Activated CD4-positive, alpha-beta T cell treated with anti-CD3 and anti-CD28 coated beads, Interleukin-2, amount 10 ng/mL, durations not matched to agents 24 days and 14 days (primary cell): ENCODE measurements around the gene CELSR1. TPM values are rescaled to one million over a fixed set of nuclear protein-coding genes. Genes with fewer than 3 reads are reported as not detected.

Experiments used
- DNase-seq: peaks from one replicate; pipeline ENCODE4 v3.0.0; 2022
- H3K27ac Mint-ChIP-seq: one replicate; pipeline ENCODE4 v1.8.0; 2022; ENCODE audit warnings: mild to moderate bottlenecking, mixed read lengths
- H3K27me3 Mint-ChIP-seq: one replicate; pipeline ENCODE4 v1.8.0; 2022; ENCODE audit warnings: mixed read lengths
- H3K36me3 Mint-ChIP-seq: one replicate; pipeline ENCODE4 v1.8.0; 2022; ENCODE audit warnings: low read depth, mild to moderate bottlenecking, mixed read lengths
- H3K4me1 Mint-ChIP-seq: one replicate; pipeline ENCODE4 v1.8.0; 2021; ENCODE audit warnings: mixed read lengths
- H3K4me3 Mint-ChIP-seq: one replicate; pipeline ENCODE4 v1.8.0; 2022; ENCODE audit warnings: mild to moderate bottlenecking, moderate library complexity, mixed read lengths
- H3K9me3 Mint-ChIP-seq: one replicate; pipeline ENCODE4 v1.8.0; 2021; ENCODE audit warnings: mixed read lengths
- intact Hi-C: fragments of 100-400 bp; cut with micrococcal nuclease; formaldehyde crosslinking; loops from one replicate; pipeline ENCODE4 v1.15.1; 2023
- total RNA-seq: library from RNA; stranded (reverse); gene quantifications from 2 replicates; pipeline ENCODE4 v1.2.3, GENCODE V29; 2022

CELSR1 gene
- total RNA-seq, 1 donor from 2014 or later = 0.37 TPM

DNA sequence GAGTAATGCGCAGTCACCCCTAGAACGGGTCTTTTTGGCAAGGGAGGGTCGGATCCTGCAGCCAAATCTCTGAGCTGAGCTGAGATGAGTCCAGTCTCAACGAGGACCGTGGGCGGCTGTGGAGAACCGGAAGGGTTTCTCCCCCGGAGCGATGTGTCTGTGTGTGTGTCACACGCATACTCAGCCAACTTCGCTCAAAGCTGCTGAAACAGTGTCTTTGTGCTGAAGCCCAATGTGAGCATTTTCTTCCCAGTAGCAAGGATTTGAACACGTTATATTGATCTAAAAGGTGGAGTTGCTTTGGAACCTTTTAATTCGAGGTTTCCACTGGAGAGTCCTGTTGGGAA, 1.4 kb upstream of the CELSR1 start:
- DNase-seq = no peak
- Mint-ChIP-seq H3K4me1 (peaks cover 8% of the 10 kb centered on the region), H3K27ac (peak overlapping the region; percentile 37), H3K36me3 (no peaks in the 10 kb centered on the region), H3K9me3 (no peaks in the 10 kb centered on the region), H3K4me3 (peak overlapping the region; percentile 55), H3K27me3 (peaks cover 40% of the 10 kb centered on the region)
- intact Hi-C loops = no loop called here

GRCh38 chr22:46537946-46538813, 760 bp upstream of the CELSR1 start:
- intact Hi-C loops = no loop called here
- Mint-ChIP-seq H3K36me3 (no peaks in the 10 kb centered on the region), H3K27ac (peak overlapping the region; percentile 37), H3K9me3 (no peaks in the 10 kb centered on the region), H3K27me3 (peaks cover 39% of the 10 kb centered on the region), H3K4me3 (peak overlapping the region; percentile 55), H3K4me1 (peaks cover 8% of the 10 kb centered on the region)
- no peak for DNase-seq

DNA sequence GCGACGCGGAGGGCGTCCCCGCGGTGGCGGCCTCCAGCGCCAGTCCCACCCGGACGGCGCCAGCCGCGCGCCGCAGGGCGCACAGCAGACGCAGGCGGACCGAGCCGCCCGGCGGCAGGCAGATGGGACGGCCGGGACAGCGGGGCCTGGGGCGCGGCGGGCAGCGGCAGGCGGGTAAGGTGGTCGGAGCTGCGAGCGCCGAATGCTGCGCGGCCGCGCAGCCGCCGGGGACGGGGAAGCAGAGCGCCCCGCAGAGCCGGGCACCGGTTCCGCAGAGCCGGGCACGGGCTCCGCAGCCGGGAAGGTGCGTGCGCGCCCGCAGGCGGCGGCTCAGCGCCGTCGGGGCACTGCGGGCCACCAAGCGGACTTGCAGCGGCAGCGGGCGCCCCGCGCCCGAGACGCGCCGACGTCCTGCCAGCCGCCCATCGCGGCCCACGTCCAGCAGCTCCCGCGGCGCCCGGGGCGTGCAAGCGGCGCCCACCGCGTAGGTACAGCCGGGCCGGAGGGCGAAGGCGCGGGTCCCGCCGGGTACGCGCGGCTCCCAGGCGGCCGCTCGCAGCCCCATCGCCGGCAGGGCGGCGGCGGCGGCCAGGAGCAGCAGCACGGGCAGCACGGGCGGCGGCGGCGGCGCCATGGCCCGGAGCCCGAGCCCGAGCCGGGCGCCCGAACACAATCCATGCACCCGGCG, 739 bp downstream of the CELSR1 start:
- Mint-ChIP-seq H3K4me3 (no peak overlapping the region), H3K36me3 (no peaks in the 10 kb centered on the region), H3K27ac (no peak overlapping the region), H3K4me1 (peaks cover 8% of the 10 kb centered on the region), H3K9me3 (no peaks in the 10 kb centered on the region), H3K27me3 (peaks cover 37% of the 10 kb centered on the region)
- intact Hi-C loops = no loop called here
- DNase-seq = no peak

DNA sequence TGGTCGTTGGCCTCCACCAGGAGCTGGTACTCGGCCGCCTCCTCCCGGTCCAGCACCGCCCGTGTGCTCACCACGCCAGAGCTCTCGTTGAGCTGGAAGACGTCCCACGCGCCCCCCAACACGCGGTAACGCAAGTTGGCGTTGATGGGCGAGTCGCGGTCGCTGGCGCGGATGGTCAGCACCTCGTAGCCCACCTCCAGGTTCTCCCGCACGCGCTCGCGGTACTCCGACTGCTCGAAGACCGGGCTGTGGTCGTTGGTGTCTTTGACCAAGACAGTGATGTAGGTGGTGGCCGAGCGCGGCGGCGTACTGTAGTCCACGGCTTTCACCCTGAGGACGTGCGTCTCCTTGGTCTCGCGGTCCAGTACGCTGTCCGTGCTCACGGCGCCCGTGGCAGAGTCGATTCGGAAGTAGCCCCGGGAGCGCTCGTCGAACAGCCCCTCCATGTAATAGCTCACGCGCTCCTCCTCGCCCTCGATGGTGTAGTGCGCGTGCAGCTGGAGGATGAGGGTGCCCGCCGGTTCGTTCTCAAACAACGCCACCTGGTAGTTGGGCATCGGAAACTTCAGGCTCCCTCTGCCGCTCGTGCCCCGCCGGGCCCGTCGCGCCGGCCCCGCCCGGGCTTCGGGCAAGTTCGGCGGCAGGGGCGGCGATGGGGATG, 1.4 kb downstream of the CELSR1 start:
- Mint-ChIP-seq H3K36me3 (no peaks in the 10 kb centered on the region), H3K9me3 (no peaks in the 10 kb centered on the region), H3K27me3 (peaks cover 36% of the 10 kb centered on the region), H3K4me1 (peaks cover 8% of the 10 kb centered on the region), H3K27ac (no peak overlapping the region), H3K4me3 (peak overlapping the region; percentile 12)
- intact Hi-C loops = no loop called here
- DNase-seq = no peak

DNA sequence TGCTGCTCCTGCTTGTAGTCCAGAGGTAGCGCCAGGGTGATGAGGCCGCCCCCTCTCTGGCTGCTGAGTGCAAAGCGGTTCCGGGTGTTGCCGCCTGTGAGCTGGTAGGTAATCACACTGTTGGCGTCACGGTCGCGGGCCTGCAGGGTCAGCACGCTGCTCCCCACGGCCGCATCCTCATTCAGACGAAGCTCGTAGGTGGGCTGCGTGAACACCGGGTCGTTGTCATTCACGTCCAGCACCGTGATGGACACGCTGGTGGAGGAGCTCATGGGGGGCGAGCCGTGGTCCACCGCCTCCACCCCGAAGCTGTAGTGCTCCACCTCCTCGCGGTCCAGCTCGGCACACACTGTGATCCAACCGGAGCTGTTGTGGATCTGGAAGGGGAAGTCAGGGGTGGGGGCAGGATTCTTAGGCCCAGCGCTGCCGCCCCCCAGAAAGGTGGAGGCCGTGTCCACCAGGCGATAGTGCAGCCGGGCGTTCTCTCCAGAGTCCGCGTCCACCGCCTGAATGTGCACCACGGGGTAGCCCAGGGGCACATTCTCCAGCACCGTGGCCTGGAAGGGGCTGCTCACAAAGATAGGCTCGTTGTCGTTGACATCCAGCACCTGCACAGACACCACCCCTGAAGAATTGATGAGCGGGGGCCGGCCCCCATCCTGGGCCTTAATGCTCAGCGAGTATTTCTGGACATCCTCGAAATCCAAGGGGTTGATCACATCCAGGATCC, 2.4 kb downstream of the CELSR1 start:
- Mint-ChIP-seq H3K27ac (no peak overlapping the region), H3K9me3 (no peaks in the 10 kb centered on the region), H3K27me3 (peaks cover 28% of the 10 kb centered on the region), H3K4me1 (peaks cover 8% of the 10 kb centered on the region), H3K36me3 (no peaks in the 10 kb centered on the region), H3K4me3 (no peak overlapping the region)
- intact Hi-C loops = no loop called here
- no peak for DNase-seq

DNA sequence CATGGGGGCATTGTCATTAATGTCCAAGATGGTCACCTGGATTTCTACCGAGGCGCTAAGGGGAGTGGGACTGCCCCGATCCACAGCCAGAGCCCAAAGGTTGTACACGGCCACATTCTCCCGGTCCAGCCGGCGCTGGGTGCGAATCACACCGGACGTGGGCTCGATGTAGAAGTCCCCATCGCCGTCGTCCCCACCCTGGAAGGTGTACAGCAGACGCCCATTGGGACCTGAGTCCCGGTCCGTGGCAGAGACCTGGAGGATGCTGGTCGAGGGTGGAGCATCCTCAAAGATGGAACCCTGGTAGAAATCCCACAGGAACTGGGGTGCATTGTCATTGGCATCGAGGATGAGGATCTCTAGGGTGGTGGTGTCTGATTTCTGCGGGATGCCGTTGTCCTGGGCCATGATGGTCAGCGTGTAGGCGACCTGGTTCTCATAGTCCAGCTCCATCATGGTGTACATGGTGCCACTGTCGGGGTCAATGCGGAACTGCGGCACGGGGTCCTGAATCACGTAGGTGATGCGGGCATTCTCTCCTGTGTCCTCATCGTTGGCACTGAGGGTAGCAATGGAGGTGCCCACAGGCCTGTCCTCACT, 3.1 kb downstream of the CELSR1 start:
- H3K27me3 Mint-ChIP-seq = peaks cover 22% of the 10 kb centered on the region
- H3K27ac Mint-ChIP-seq = no peak overlapping the region
- H3K4me3 Mint-ChIP-seq = no peak overlapping the region
- H3K36me3 Mint-ChIP-seq = no peaks in the 10 kb centered on the region
- DNase-seq = no peak
- H3K9me3 Mint-ChIP-seq = no peaks in the 10 kb centered on the region
- H3K4me1 Mint-ChIP-seq = peaks cover 8% of the 10 kb centered on the region
- intact Hi-C loops = no loop called here

DNA sequence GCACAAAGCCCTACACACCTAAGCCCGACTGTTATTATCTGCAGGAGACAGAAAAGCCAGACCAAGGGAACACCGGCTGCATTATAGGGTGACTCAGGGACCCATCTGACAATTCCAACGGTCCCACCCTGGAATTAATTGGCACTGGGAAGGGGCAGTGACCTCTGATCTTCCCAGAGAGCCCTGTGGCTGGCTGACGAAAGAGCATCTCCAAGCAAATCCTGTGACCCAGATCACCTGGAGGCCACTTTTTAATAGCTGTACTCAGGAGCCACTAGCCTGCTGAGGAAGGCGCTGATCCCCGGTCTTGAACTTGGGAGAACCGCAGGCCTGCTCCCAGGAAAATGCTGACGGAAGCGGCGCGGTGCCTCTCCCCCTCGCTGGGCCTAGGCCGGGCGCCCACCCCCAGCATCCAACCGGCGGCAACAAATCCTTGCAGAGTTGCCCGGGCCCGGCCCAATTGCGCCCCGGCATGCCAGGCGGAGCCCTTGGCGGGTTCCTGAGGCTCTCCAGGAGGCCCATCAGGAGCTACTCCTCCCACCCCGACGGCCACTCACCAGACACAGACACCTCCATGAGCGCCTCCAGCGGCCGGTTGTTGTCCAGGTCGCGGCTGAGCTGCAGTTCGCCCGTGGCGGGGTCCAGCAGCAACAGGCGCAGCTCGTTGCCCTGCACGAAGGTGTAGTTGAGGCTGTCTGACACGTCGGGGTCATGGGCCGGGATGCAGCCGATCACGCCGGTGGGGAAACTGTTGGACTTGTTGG, 4.2 kb downstream of the CELSR1 start:
- Mint-ChIP-seq H3K9me3 (no peaks in the 10 kb centered on the region), H3K36me3 (no peaks in the 10 kb centered on the region), H3K4me1 (peaks cover 1% of the 10 kb centered on the region), H3K4me3 (no peak overlapping the region), H3K27ac (no peak overlapping the region), H3K27me3 (peaks cover 13% of the 10 kb centered on the region)
- no peak for DNase-seq
- intact Hi-C loops = no loop called here

DNA sequence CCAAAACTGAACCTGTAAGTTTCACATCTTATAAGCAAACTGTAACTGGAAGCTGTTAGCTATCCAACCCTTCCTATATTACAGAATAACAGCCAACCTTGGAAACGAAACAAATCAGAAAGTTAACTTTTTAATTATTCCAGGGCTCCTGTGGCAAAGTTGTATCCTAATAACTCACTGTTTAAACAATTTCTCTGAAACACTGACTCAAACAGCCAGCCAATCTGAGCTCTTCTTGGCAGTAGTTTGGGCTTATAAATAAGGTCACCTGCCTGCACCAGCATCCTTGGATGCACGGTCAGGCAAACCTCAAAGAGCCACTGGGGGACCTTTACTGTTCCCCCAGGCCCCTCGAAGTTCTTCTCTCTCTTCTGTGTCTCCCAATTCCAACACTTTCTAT, 5.0 kb downstream of the CELSR1 start:
- DNase-seq = no peak
- Mint-ChIP-seq H3K9me3 (no peaks in the 10 kb centered on the region), H3K4me3 (no peak overlapping the region), H3K4me1 (peaks cover 4% of the 10 kb centered on the region), H3K27me3 (peaks cover 15% of the 10 kb centered on the region), H3K36me3 (no peaks in the 10 kb centered on the region), H3K27ac (no peak overlapping the region)
- intact Hi-C loops = no loop called here

DNA sequence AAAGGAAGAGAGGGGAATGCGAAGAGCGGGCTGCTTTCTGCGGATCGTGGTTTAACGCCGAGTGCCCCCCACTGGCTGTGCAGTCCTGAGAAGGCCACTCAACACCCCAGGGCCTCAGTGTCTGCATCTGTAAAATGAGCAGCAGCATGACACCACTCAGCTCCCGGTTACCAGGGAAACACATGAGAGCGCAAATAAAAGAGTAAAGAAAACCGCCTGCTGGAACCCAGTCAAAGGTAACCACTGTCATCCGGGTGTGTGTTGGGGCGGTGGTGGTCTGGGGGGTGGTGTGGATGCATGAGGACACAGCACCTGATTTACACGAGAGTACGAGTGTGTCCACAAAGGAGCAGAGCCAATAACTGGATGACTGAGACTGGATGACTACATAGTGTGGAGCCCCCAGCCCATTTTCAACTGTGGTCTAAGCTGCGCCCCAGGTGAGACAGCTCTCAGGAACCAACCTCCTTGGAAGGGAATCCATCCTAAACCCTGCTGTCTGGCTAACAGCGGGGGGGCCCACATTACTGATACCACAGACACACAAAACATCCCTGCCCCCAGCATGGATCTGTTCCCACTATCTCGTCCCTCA, 5.7 kb downstream of the CELSR1 start:
- Mint-ChIP-seq H3K27ac (no peak overlapping the region), H3K27me3 (peaks cover 16% of the 10 kb centered on the region), H3K4me1 (peaks cover 4% of the 10 kb centered on the region), H3K9me3 (no peaks in the 10 kb centered on the region), H3K4me3 (no peak overlapping the region), H3K36me3 (no peaks in the 10 kb centered on the region)
- intact Hi-C loops = no loop called here
- DNase-seq = no peak

- intact Hi-C loops = no loop called here
- H3K27me3 Mint-ChIP-seq = peaks cover 10% of the 10 kb centered on the region
- no peak overlapping the region for H3K27ac Mint-ChIP-seq
Measured at GRCh38 chr22:46528121-46528610, 9.3 kb downstream of the CELSR1 start.

DNA sequence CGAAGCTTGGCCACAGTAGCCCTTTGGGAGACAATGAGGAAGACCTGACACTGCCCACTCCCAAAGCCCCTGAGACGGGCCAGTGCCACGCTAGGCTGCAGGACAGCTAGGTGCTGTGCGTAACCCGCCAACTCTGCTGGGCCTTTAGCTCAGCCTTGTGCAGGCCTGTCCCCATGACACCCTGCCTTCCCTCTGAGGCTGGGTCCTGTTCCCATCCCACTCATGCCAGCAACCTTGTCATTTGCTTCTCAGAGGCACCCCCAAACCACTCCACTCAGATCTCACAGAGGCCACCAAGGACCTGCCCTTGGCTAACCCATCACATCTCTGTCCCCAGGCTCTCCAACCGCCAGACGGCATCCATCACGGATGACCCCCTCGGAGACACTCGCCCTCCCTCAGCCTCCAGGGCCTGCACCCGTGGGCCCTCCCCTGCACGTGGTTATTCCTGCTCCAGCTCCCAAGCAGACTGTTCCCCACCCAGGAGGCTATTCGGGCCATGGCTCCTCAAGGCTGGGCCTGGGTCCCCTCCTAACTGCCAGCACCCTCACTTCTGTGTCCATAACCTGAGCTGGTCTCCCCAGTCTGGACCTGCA, 11.1 kb downstream of the CELSR1 start:
- peaks cover 7% of the 10 kb centered on the region for H3K27me3 Mint-ChIP-seq
- DNase-seq = no peak
- no peaks in the 10 kb centered on the region for H3K36me3 Mint-ChIP-seq
- no peaks in the 10 kb centered on the region for H3K9me3 Mint-ChIP-seq
- intact Hi-C loops = no loop called here
- no peak overlapping the region for H3K4me3 Mint-ChIP-seq
- H3K27ac Mint-ChIP-seq = no peak overlapping the region
- peaks cover 4% of the 10 kb centered on the region for H3K4me1 Mint-ChIP-seq

More at GRCh38 chr22:46528121-46528610, 9.3 kb downstream of the CELSR1 start:
- DNase-seq = no peak
- no peaks in the 10 kb centered on the region for H3K9me3 Mint-ChIP-seq
- peaks cover 4% of the 10 kb centered on the region for H3K4me1 Mint-ChIP-seq
- no peak overlapping the region for H3K4me3 Mint-ChIP-seq
- no peaks in the 10 kb centered on the region for H3K36me3 Mint-ChIP-seq
